ENCODE measurements around the gene AVP. TPM values are rescaled to one million over a fixed set of nuclear protein-coding genes. Genes with fewer than 3 reads are reported as not detected.

AVP gene
- total and polyA plus RNA-seq, 9 of the 15 experiments (the other 6 are each of a cell fraction or from before 2014, with no cell fraction given) = not detected

GRCh38 chr20:3080939-3081388 lies 3.6 kb downstream of the AVP start:
- ATAC-seq (no peak), FAIRE-seq (no peak), DNase-seq (ENCODE audit: extremely low read depth in 1 of 4, low spot score in 3 of 4) (no peak)
- H3K4me2 ChIP-seq (ENCODE audit: insufficient read depth, low read length) = no peak overlapping the region
- H2AFZ ChIP-seq (ENCODE audit: low read depth, low read length) = no peak overlapping the region
- H4K20me1 ChIP-seq (replicated peaks; ENCODE audit: control insufficient read depth, insufficient read depth, low read length) = no peaks in the 10 kb centered on the region
- in situ Hi-C loops (cut with MboI) = no loop called here
- 47% methylated on average over 2 of the region's 6 CpGs for WGBS (ENCODE audit: insufficient coverage, low coverage, missing lambda C conversion rate)
- TF ChIP-seq NONO (IDR thresholded peaks at IDR 0.05; ENCODE audit: low read depth in 2 of 2, low read length in 1 of 2) = no peak
- no peak for TF ChIP-seq ZNF347 (CRISPR knock-in tag; IDR thresholded peaks at IDR 0.05; ENCODE audit: low read depth)
- TF ChIP-seq ZNF311 (CRISPR knock-in tag; IDR thresholded peaks at IDR 0.05) = no peak
- TF ChIP-seq RUNX1 (IDR thresholded peaks at IDR 0.05; ENCODE audit: low read depth) = no peak
- TF ChIP-seq PTTG1 (tag; IDR thresholded peaks at IDR 0.05; ENCODE audit: low read depth) = no peak
- TF ChIP-seq, protein P1, sequence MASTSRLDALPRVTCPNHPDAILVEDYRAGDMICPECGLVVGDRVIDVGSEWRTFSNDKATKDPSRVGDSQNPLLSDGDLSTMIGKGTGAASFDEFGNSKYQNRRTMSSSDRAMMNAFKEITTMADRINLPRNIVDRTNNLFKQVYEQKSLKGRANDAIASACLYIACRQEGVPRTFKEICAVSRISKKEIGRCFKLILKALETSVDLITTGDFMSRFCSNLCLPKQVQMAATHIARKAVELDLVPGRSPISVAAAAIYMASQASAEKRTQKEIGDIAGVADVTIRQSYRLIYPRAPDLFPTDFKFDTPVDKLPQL (IDR thresholded peaks at IDR 0.05; ENCODE audit: extremely low read depth, insufficient read length) = no peak
- no peak for TF ChIP-seq EGR1 (conservative IDR thresholded peaks at IDR 0.05)
- no peak overlapping the region; a peak in 1 of 4 replicates for H3K9ac ChIP-seq (ENCODE audit: insufficient read depth in 1 of 2, low read depth in 2 of 2, low read length in 2 of 2)
- ChIA-PET CTCF (ENCODE audit: low intra/inter-chr PET ratio) (no interaction called here), POLR2A (no interaction called here)
- no peak overlapping the region for H3K4me3 ChIP-seq
- H3K36me3 ChIP-seq (ENCODE audit: control insufficient read depth, insufficient read depth, low read length) = no peaks in the 10 kb centered on the region
- H3K4me1 ChIP-seq (replicated peaks in 1 of 2; ENCODE audit: control insufficient read depth in 2 of 2, insufficient read depth in 2 of 2, low read length in 2 of 2) = peaks cover 15 to 32% of the 10 kb centered on the region in 2 experiments; a peak in 4 of 5 replicates
- no peaks in the 10 kb centered on the region for H3K27me3 ChIP-seq (ENCODE audit: control insufficient read depth in 2 of 2, insufficient read depth in 2 of 2, low read length in 2 of 2)
- peaks cover 3% of the 10 kb centered on the region for H3K9me1 ChIP-seq (ENCODE audit: control insufficient read depth, insufficient read depth, low read length)
- intact Hi-C loops (cut with micrococcal nuclease) = no loop called here
- H3K79me2 ChIP-seq (ENCODE audit: control insufficient read depth, insufficient read depth, low read length) = no peaks in the 10 kb centered on the region
- no TSS peak for BruUV-seq (replicated peaks)
- no peaks in the 10 kb centered on the region for H3K9me3 ChIP-seq (replicated peaks; ENCODE audit: control insufficient read depth, insufficient read depth, low read depth, low read length)
- H3K27ac ChIP-seq (ENCODE audit: extremely low read depth, low read depth, low read length) = no peak overlapping the region

All from K562 (cell line).